ENCODE measurements around the gene CASKIN1. TPM values are rescaled to one million over a fixed set of nuclear protein-coding genes. Genes with fewer than 3 reads are reported as not detected.

CASKIN1 gene
- total RNA-seq, 4 donors from 2014 or later, result 0.12 to 0.19 (median 0.14) TPM

DNA sequence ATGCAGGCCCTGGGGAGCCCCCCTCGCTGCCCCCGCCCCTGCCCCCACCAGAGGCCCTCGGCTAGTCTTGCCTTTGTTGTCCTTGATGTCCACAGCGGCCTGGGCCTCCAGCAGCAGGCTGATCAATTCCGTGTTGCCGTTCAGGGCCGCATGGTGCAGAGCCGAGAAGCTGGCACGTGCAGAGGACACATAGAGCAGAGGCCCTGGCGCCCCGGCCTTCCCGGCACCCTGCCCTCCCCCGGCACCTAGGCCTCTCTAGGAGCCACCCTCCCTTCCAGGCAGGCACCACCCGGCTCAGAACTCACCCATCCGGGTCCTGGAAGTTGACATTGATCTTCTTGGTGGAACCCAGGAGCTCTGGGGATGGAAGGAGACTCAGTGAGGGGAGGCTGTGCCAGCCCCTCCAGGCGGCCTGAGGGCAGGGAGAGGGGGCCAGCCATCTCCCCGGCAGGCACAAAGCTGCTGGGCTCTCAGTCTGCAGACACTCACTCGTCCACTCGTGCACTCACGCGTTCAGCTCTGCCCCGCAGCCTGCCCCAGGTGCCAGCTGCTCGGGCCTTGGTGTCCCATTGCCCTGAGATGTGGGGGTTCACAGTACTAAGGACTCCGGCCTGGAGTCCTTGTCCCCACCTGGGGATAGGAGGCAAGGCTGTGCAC lies 6.3 kb downstream of the CASKIN1 start:
- no peak for ATAC-seq (ENCODE audit: low FRiP score)
- TF ChIP-seq, protein P1, sequence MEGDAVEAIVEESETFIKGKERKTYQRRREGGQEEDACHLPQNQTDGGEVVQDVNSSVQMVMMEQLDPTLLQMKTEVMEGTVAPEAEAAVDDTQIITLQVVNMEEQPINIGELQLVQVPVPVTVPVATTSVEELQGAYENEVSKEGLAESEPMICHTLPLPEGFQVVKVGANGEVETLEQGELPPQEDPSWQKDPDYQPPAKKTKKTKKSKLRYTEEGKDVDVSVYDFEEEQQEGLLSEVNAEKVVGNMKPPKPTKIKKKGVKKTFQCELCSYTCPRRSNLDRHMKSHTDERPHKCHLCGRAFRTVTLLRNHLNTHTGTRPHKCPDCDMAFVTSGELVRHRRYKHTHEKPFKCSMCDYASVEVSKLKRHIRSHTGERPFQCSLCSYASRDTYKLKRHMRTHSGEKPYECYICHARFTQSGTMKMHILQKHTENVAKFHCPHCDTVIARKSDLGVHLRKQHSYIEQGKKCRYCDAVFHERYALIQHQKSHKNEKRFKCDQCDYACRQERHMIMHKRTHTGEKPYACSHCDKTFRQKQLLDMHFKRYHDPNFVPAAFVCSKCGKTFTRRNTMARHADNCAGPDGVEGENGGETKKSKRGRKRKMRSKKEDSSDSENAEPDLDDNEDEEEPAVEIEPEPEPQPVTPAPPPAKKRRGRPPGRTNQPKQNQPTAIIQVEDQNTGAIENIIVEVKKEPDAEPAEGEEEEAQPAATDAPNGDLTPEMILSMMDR (IDR thresholded peaks at IDR 0.05), result no peak

DNA sequence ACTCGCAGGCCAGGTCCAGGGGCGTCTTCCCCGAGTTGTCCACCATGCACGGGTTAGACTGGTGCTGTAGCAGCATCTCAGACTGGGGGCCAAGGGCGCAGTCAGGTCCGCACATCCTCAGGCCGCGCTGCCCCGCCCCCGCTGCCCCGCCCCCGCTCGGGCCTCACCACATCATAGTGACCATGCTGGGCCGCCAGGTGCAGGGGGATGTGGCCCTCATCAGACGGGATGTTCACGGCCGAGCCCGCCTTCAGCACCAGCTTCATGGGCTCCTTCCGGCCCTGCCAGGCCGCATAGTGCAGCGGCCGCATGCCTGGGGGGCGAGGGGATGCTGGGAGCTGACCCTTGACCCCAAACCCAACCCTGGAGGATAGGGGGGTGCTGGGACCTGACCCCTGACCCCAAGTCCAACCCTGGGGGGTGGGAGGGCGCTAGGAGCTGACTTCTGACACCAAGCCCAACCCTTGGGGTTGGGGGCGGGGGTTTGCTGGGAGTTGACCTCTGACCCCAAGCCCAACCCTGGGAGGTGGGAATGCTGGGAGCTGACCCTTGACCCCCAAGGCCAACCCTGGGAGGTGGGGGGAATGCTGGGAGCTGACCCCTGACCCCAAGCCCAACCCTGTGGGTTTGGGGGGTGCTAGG lies 7.0 kb downstream of the CASKIN1 start:
- DNase-seq (ENCODE audit: low spot score), result no peak
- TF ChIP-seq, protein P1 (IDR thresholded peaks at IDR 0.05), result no peak
- no peak for ATAC-seq (ENCODE audit: low FRiP score)

More for the DNA sequence above, 6.3 kb downstream of the CASKIN1 start:
- DNase-seq (ENCODE audit: low spot score), result no peak

DNA sequence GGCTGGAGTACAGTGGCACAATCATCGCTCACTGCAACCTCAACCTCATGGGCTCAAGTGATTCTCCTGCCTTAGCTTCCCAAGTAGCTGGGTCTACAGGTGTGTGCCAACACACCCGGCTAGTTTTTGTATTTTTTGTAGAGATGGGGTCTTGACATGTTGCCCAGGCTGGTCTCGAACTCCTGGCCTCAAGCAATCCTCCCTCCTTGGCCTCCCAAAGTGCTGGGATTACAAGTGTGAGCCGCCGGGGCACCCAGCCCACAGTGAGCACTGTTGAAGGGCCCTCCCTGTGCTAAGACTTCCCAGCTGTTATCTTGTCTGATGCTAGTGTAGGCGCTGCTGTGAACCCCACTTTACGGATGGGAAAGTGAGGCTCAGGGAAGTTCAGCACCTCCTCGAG lies 8.0 kb downstream of the CASKIN1 start:
- TF ChIP-seq, protein P1 (IDR thresholded peaks at IDR 0.05), result no peak
- DNase-seq (ENCODE audit: low spot score) (no peak), ATAC-seq (ENCODE audit: low FRiP score) (no peak)

DNA sequence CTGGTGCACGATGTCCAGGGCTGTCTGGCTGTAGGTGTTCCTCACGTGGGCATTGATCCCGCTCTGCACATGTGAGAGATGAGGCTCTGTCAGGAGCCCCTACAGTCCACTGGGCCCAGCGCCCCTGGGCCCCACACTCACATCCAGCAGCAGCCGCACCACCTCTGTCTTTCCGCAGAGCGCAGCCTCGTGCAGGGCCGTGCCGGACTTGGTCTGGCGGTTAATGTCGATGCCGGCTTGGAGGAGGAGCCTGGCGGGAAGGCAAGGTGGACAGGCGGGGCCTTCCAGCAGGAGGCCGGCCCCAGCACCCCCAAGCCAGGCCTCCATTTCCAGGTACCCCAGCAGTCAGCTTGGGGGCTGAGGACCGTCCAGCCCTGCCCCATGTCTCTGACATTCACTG lies 9.2 kb downstream of the CASKIN1 start:
- DNase-seq (ENCODE audit: low spot score) (no peak), ATAC-seq (ENCODE audit: low FRiP score) (no peak)
- TF ChIP-seq, protein P1 (IDR thresholded peaks at IDR 0.05), result no peak

DNA sequence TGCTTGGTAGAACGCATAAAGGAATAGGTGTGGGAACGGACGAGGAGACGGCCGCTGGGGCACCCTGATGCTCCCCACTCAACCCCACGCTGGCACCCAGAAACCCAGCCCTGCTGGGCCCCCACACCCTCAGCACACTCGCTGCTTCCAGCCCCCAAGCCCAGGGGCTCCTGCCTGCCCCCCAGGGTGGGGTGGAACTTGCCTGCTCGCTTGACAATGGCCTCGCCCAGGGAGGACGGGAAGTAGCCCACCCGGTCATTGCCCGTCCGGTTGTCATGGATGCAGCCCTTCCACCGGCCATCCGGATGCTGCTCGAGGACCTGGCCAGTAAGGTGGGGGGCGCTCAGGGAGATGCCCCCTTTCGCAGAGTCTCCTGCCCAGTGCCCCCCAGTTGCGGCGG lies 9.9 kb downstream of the CASKIN1 start:
- TF ChIP-seq, protein P1 (IDR thresholded peaks at IDR 0.05), result no peak
- ATAC-seq (ENCODE audit: low FRiP score), result no peak
- DNase-seq (ENCODE audit: low spot score), result no peak

DNA sequence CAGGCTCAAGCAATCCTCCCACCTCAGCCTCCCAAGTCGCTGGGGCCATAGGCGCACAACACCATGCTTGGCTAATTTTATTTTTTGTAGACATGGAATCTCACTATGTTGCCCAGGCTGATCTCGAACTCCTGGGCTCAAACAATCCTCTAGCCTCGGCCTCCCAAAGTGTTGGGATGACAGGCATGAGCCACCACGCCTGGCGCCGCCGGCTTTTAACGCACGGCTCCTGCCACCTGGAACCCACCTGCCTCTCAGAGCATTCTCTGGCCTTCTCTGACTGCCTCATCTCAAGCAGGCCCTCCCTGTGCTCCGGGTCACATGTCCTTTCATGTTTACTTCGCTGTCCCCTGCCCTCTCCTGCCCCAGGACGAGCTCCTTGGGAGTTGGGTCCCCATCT lies 10.3 kb downstream of the CASKIN1 start:
- no peak for DNase-seq (ENCODE audit: low spot score)
- ATAC-seq (ENCODE audit: low FRiP score), result no peak
- TF ChIP-seq, protein P1 (IDR thresholded peaks at IDR 0.05), result no peak

DNA sequence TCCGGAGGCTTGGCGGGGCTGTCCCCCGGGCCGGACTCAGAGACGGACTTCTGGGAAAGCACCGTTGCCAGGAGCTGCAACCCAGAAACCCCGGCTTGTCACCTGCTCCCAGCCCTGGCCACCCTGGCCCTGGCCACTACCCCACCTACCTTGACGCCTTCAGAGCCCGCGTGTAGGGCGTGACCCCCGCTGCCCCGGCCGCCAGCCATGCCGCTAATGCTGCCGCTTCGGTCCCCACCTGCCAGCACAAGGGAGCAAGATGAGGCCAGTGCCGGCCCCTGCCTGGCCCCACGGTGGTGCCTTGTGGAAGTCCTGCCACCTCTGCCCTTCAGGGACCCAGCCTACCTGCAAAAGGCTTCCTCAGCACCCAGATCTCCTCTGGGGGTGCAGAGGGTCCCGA lies 11.4 kb downstream of the CASKIN1 start:
- ATAC-seq (ENCODE audit: low FRiP score), result no peak
- no peak for DNase-seq (ENCODE audit: low spot score)
- TF ChIP-seq, protein P1 (IDR thresholded peaks at IDR 0.05), result no peak

Data from omental fat pad (tissue), 4 donors.